K562 (cell line): ENCODE measurements around the gene MTG1.

Source experiments
- ARHGAP35 ChIP-seq: fragments of 450-650 bp; IDR thresholded peaks from 2 replicates; pipeline ENCODE4 v1.6.1; 2018; ENCODE audit not compliant: partially characterized antibody
- ATF1 ChIP-seq, 2 experiments: fragments of 450-650 bp in 1 of 2; IDR thresholded peaks; 2 replicates each; pipeline ENCODE4 v1.6.1; 2016; ENCODE audit warnings: missing compliant biosample characterization in 1 of 2, missing genetic modification characterization in 1 of 2
- DPF2 ChIP-seq: fragments of 450-650 bp; IDR thresholded peaks from 2 replicates; pipeline ENCODE4 v1.6.1; 2016
- MAFF ChIP-seq: IDR thresholded peaks from 2 replicates; pipeline ENCODE4 v1.6.1; 2012; ENCODE audit warnings: low read length, improper control_type of control experiment
- SP1 ChIP-seq: sonication (generic); formaldehyde crosslinking; IDR thresholded peaks from 2 replicates; pipeline ENCODE4 v1.8.1; 2022; ENCODE audit warnings: mild to moderate bottlenecking, missing genetic modification reagents
- YY1 ChIP-seq, 3 experiments: IDR thresholded peaks; 2 replicates each; pipeline ENCODE4 v1.6.1; 2011; ENCODE audit warnings: low read length in 2 of 3, mild to moderate bottlenecking in 2 of 3, moderate library complexity in 2 of 3, borderline replicate concordance in 1 of 3, control low read depth in 1 of 3, low read depth in 1 of 3; ENCODE audit not compliant: insufficient read depth in 3 of 3, insufficient replicate concordance in 2 of 3, control insufficient read depth in 1 of 3, insufficient read length in 1 of 3; ENCODE audit errors: extremely low read depth in 1 of 3
- ZBTB1 ChIP-seq: sonication (generic); formaldehyde crosslinking; IDR thresholded peaks from 2 replicates; pipeline ENCODE4 v1.8.1; 2023; ENCODE audit warnings: missing genetic modification reagents, low read depth, mild to moderate bottlenecking, borderline replicate concordance
- ZBTB7A ChIP-seq: IDR thresholded peaks from 2 replicates; pipeline ENCODE4 v1.6.1; 2011; ENCODE audit warnings: low read depth, mild to moderate bottlenecking, low read length, moderate library complexity, borderline replicate concordance; ENCODE audit not compliant: control insufficient read depth
- ZNF79 ChIP-seq: fragments of 250-450 bp; sonication (Bioruptor Pico); IDR thresholded peaks from 2 replicates; pipeline ENCODE4 v1.4.0; 2020; ENCODE audit warnings: low read depth, mild to moderate bottlenecking, moderate library complexity
- TF ChIP-seq, protein P1 (sequence below), 3 experiments: IDR thresholded peaks in 2 of 3; conservative IDR thresholded peaks in 1 of 3; 2 replicates each; pipeline ENCODE4 v1.5.1; 2011 to 2012; ENCODE audit warnings: low read length in 3 of 3, mild to moderate bottlenecking in 3 of 3, control low read depth in 2 of 3, improper control_type of control experiment in 1 of 3, inconsistent platforms in 1 of 3, low read depth in 1 of 3, mixed read lengths in 1 of 3, moderate library complexity in 1 of 3; ENCODE audit not compliant: insufficient read depth in 2 of 3
- TF ChIP-seq, protein P2 (sequence below), 2 experiments: fragments of 450-650 bp in 1 of 2; IDR thresholded peaks; 2 replicates each; pipeline ENCODE4 v1.6.1; 2011 to 2017; ENCODE audit warnings: low read depth in 2 of 2, antibody characterized with exemption in 1 of 2, borderline replicate concordance in 1 of 2, low read length in 1 of 2, mild to moderate bottlenecking in 1 of 2, mixed read lengths in 1 of 2; ENCODE audit not compliant: control insufficient read depth in 1 of 2

DNA sequence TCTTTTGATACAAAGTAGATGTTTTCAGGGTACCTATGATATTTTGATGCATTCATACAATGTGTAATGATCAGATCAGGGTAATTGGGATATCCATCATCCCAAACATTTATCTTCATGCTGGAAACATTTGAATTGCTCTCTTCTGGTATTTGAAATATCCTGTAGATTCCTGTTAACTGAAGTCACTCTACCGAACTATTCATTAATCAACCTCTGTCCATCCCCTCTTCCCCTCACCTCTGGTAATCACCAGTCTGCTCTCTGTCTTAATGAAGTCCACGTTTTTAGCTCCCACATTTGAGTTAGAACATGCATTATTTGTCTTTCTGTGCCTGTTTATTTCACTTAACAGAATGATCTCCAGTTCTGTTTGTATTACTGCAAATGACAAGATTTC is 11.3 kb downstream of the MTG1 start:
- no peak for TF ChIP-seq SP1 (CRISPR knock-in tag)
- no peak for TF ChIP-seq ZBTB7A
- TF ChIP-seq, protein P1, sequence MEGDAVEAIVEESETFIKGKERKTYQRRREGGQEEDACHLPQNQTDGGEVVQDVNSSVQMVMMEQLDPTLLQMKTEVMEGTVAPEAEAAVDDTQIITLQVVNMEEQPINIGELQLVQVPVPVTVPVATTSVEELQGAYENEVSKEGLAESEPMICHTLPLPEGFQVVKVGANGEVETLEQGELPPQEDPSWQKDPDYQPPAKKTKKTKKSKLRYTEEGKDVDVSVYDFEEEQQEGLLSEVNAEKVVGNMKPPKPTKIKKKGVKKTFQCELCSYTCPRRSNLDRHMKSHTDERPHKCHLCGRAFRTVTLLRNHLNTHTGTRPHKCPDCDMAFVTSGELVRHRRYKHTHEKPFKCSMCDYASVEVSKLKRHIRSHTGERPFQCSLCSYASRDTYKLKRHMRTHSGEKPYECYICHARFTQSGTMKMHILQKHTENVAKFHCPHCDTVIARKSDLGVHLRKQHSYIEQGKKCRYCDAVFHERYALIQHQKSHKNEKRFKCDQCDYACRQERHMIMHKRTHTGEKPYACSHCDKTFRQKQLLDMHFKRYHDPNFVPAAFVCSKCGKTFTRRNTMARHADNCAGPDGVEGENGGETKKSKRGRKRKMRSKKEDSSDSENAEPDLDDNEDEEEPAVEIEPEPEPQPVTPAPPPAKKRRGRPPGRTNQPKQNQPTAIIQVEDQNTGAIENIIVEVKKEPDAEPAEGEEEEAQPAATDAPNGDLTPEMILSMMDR (IDR thresholded peaks at IDR 0.05 in 2 of 3, conservative IDR thresholded peaks at IDR 0.05 in 1 of 3; ENCODE audit: insufficient read depth in 2 of 3, low read depth in 1 of 3, low read length in 3 of 3) = no peak
- TF ChIP-seq MAFF = no peak
- TF ChIP-seq ZNF79 (CRISPR knock-in tag) = no peak
- TF ChIP-seq DPF2 = no peak
- TF ChIP-seq, protein P2, sequence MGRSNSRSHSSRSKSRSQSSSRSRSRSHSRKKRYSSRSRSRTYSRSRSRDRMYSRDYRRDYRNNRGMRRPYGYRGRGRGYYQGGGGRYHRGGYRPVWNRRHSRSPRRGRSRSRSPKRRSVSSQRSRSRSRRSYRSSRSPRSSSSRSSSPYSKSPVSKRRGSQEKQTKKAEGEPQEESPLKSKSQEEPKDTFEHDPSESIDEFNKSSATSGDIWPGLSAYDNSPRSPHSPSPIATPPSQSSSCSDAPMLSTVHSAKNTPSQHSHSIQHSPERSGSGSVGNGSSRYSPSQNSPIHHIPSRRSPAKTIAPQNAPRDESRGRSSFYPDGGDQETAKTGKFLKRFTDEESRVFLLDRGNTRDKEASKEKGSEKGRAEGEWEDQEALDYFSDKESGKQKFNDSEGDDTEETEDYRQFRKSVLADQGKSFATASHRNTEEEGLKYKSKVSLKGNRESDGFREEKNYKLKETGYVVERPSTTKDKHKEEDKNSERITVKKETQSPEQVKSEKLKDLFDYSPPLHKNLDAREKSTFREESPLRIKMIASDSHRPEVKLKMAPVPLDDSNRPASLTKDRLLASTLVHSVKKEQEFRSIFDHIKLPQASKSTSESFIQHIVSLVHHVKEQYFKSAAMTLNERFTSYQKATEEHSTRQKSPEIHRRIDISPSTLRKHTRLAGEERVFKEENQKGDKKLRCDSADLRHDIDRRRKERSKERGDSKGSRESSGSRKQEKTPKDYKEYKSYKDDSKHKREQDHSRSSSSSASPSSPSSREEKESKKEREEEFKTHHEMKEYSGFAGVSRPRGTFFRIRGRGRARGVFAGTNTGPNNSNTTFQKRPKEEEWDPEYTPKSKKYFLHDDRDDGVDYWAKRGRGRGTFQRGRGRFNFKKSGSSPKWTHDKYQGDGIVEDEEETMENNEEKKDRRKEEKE (IDR thresholded peaks at IDR 0.05; ENCODE audit: borderline replicate concordance in 1 of 2, control insufficient read depth in 1 of 2, low read depth in 2 of 2, low read length in 1 of 2) = no peak
- TF ChIP-seq ZBTB1 (CRISPR knock-in tag) = no peak
- no peak for TF ChIP-seq YY1 (IDR thresholded peaks at IDR 0.05; ENCODE audit: borderline replicate concordance in 1 of 3, control insufficient read depth in 1 of 3, extremely low read depth in 1 of 3, insufficient read depth in 3 of 3, insufficient read length in 1 of 3, insufficient replicate concordance in 2 of 3, low read depth in 1 of 3, low read length in 2 of 3)
- no peak for TF ChIP-seq ARHGAP35
- TF ChIP-seq ATF1 (CRISPR knock-in tag; IDR thresholded peaks at IDR 0.05) = no peak
- no peak for TF ChIP-seq ATF1 (tag; IDR thresholded peaks at IDR 0.05)
